ENCODE results near the gene SUGP2. TPM values are rescaled to one million over a fixed set of nuclear protein-coding genes. Genes with fewer than 3 reads are reported as not detected.

SUGP2 gene
- total and polyA plus RNA-seq, 2 experiments from 2014 or later: 102 to 109 TPM

- peaks cover 77% of the 10 kb centered on the region for H3K79me2 ChIP-seq (replicated peaks; ENCODE audit: insufficient read depth)
Observed at GRCh38 chr19:19033176-19033425, 216 bp downstream of the SUGP2 start.

More at GRCh38 chr19:19033176-19033425, 216 bp downstream of the SUGP2 start:
- H3K4me3 ChIP-seq: peak overlapping the region; percentile 91
- no peak for TF ChIP-seq REST (IDR thresholded peaks at IDR 0.05; ENCODE audit: unreplicated experiment)
- TF ChIP-seq ZNF114 (CRISPR knock-in tag; IDR thresholded peaks at IDR 0.05): no peak
- no peak for TF ChIP-seq STAT1 (IDR thresholded peaks at IDR 0.05; ENCODE audit: unreplicated experiment)
- no peak for TF ChIP-seq JUNB (IDR thresholded peaks at IDR 0.05; ENCODE audit: unreplicated experiment)
- no peak for TF ChIP-seq CTCF (conservative IDR thresholded peaks at IDR 0.05; ENCODE audit: low read depth in 2 of 2)
- TF ChIP-seq EZH2phosphoT487 (IDR thresholded peaks at IDR 0.05; ENCODE audit: unreplicated experiment): no peak
- TF ChIP-seq CREB1 (CRISPR knock-in tag; IDR thresholded peaks at IDR 0.05; ENCODE audit: low read depth): no peak
- no peak for TF ChIP-seq ZNF462 (CRISPR knock-in tag; IDR thresholded peaks at IDR 0.05)
- no peaks in the 10 kb centered on the region for H3K9me2 ChIP-seq (ENCODE audit: insufficient read depth)
- ATAC-seq (peak; percentile 9), DNase-seq (ENCODE audit: low spot score) (no peak)
- H3K27me3 Mint-ChIP-seq (ENCODE audit: insufficient read depth, low read depth, poor library complexity): peaks cover 15% of the 10 kb centered on the region
- no peak overlapping the region for H2AFZ ChIP-seq
- H3K4me3 Mint-ChIP-seq: peak overlapping the region; percentile 90
- no peaks in the 10 kb centered on the region for H3K27me3 ChIP-seq (ENCODE audit: insufficient read depth)
- peaks cover 42% of the 10 kb centered on the region for H3K36me3 ChIP-seq (ENCODE audit: insufficient read depth)
- peaks cover 64% of the 10 kb centered on the region for H3K36me3 Mint-ChIP-seq (ENCODE audit: low read depth)
- H4K20me1 ChIP-seq (replicated peaks; ENCODE audit: insufficient read depth): peaks cover 54% of the 10 kb centered on the region
- peak overlapping the region; percentile 99 for H3K4me2 ChIP-seq
- H3K27ac Mint-ChIP-seq: no peak overlapping the region
- peaks cover 12% of the 10 kb centered on the region; the same call in 1 of the 2 replicates for H3K4me1 ChIP-seq (ENCODE audit: insufficient read depth)
- H3K27ac ChIP-seq (ENCODE audit: low read depth): peak overlapping the region; percentile 93
- peaks cover 14% of the 10 kb centered on the region for H3K4me1 Mint-ChIP-seq
- peaks cover 14% of the 10 kb centered on the region for H3K9me3 Mint-ChIP-seq
- H3F3A ChIP-seq (replicated peaks; ENCODE audit: low read depth): peaks cover 17% of the 10 kb centered on the region

Measured in GM23338 (cell line).